ENCODE results near the gene SMPX. TPM values are rescaled to one million over a fixed set of nuclear protein-coding genes. Genes with fewer than 3 reads are reported as not detected.

SMPX gene
- total RNA-seq, 1 experiment from 2014 or later = not detected

DNA sequence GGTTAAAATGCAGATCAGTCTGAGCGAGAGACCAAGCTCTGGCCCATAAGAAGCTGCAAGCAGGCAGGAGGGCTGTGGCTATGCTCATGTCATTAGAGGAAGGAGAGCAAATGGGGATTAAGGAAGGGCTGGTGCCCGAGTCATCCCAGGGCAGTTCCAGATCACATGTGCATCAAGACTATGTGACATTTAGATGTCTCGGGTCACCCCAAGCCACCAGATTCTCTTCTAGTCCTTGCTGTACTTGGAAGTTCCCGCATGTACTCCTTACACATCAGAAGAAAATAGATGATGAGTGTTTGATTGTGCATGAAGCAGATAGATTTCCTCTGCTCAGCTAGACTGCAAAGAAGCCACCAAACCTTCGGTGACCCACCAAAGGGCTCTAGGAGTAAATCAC, 57.6 kb downstream of the SMPX start:
- no peak overlapping the region for H3K4me2 ChIP-seq
- POLR2A ChIA-PET (ENCODE audit: unreplicated experiment) = no interaction called here
- no TSS peak for BruUV-seq (replicated peaks)
- no peaks in the 10 kb centered on the region for H3F3A ChIP-seq (ENCODE audit: insufficient read depth, low read depth)
- intact Hi-C loops (cut with micrococcal nuclease; ENCODE audit: unreplicated experiment) = no loop called here
- H3K79me2 ChIP-seq (ENCODE audit: low read depth) = no peaks in the 10 kb centered on the region
- DNase-seq = no peak
- no peaks in the 10 kb centered on the region for H4K20me1 ChIP-seq (ENCODE audit: insufficient read depth)
- H3K4me1 ChIP-seq (replicated peaks; ENCODE audit: insufficient read depth) = no peaks in the 10 kb centered on the region
- H3K9me3 ChIP-seq (ENCODE audit: insufficient read depth, low read depth) = no peaks in the 10 kb centered on the region
- H2AFZ ChIP-seq = no peak overlapping the region
- H3K36me3 ChIP-seq (ENCODE audit: low read depth) = no peaks in the 10 kb centered on the region
- no peak overlapping the region for H3K27ac ChIP-seq
- CTCF ChIA-PET = no interaction called here
- H3K4me3 ChIP-seq = no peak overlapping the region
- H3K27me3 ChIP-seq (ENCODE audit: insufficient read depth, low read depth) = no peaks in the 10 kb centered on the region
- no peak for TF ChIP-seq CTCF (conservative IDR thresholded peaks at IDR 0.05)
- TF ChIP-seq EZH2 (IDR thresholded peaks at IDR 0.05; ENCODE audit: low read depth) = no peak
- H3K9me2 ChIP-seq (ENCODE audit: insufficient read depth) = no peaks in the 10 kb centered on the region

DNA sequence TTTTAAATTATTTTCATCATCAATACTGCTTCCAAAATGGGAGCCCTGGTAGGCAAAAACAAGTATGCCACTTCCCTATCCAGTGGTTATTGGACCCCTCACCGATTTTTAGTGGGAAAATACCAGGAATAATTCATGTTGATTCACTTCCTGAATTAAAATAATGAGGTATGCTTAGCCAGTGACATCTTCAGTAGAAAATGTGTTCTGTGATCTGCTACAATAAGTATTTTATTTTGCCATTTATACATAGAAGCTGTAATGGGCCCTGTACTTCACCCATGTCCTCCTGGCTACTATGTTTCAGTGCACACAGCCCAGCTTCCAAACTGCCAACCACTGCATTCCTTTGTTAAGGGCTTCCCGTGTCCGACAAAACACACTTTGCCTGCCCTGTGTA, 58.8 kb downstream of the SMPX start:
- Histone ChIP-seq H3K9me3 (ENCODE audit: insufficient read depth, low read depth) (no peaks in the 10 kb centered on the region), H4K20me1 (ENCODE audit: insufficient read depth) (no peaks in the 10 kb centered on the region), H3K4me1 (replicated peaks; ENCODE audit: insufficient read depth) (no peaks in the 10 kb centered on the region), H3K27ac (no peak overlapping the region), H3K27me3 (ENCODE audit: insufficient read depth, low read depth) (no peaks in the 10 kb centered on the region), H2AFZ (no peak overlapping the region), H3K79me2 (ENCODE audit: low read depth) (no peaks in the 10 kb centered on the region), H3K36me3 (ENCODE audit: low read depth) (no peaks in the 10 kb centered on the region), H3K4me3 (no peak overlapping the region), H3F3A (ENCODE audit: insufficient read depth, low read depth) (no peaks in the 10 kb centered on the region), H3K9me2 (ENCODE audit: insufficient read depth) (no peaks in the 10 kb centered on the region), H3K4me2 (no peak overlapping the region)
- CTCF ChIA-PET = no interaction called here
- BruUV-seq (replicated peaks) = no TSS peak
- intact Hi-C loops (cut with micrococcal nuclease; ENCODE audit: unreplicated experiment) = no loop called here
- POLR2A ChIA-PET (ENCODE audit: unreplicated experiment) = no interaction called here
- DNase-seq = no peak
- TF ChIP-seq EZH2 (IDR thresholded peaks at IDR 0.05; ENCODE audit: low read depth) = no peak
- no peak for TF ChIP-seq CTCF (conservative IDR thresholded peaks at IDR 0.05)

- no peaks in the 10 kb centered on the region for H4K20me1 ChIP-seq (ENCODE audit: insufficient read depth)
- no peaks in the 10 kb centered on the region for H3K27me3 ChIP-seq (ENCODE audit: insufficient read depth, low read depth)
- H3K4me1 ChIP-seq (replicated peaks; ENCODE audit: insufficient read depth) = no peaks in the 10 kb centered on the region
- H3K79me2 ChIP-seq (ENCODE audit: low read depth) = no peaks in the 10 kb centered on the region
- no peaks in the 10 kb centered on the region for H3K9me3 ChIP-seq (ENCODE audit: insufficient read depth, low read depth)
- no peaks in the 10 kb centered on the region for H3F3A ChIP-seq (ENCODE audit: insufficient read depth, low read depth)
- no peaks in the 10 kb centered on the region for H3K9me2 ChIP-seq (ENCODE audit: insufficient read depth)
- no TSS peak for BruUV-seq (replicated peaks)
- intact Hi-C loops (cut with micrococcal nuclease; ENCODE audit: unreplicated experiment) = no loop called here
- TF ChIP-seq CTCF (conservative IDR thresholded peaks at IDR 0.05) (no peak), EZH2 (IDR thresholded peaks at IDR 0.05; ENCODE audit: low read depth) (no peak)
- H3K27ac ChIP-seq = no peak overlapping the region
- no peak overlapping the region for H3K4me3 ChIP-seq
- CTCF ChIA-PET = no interaction called here
- no peaks in the 10 kb centered on the region for H3K36me3 ChIP-seq (ENCODE audit: low read depth)
- no peak overlapping the region for H2AFZ ChIP-seq
- DNase-seq = no peak
- no peak overlapping the region for H3K4me2 ChIP-seq
- POLR2A ChIA-PET (ENCODE audit: unreplicated experiment) = no interaction called here
Measured at GRCh38 chrX:21698272-21698671, 59.6 kb downstream of the SMPX start.
